HG03457 (cell line): Measurements from ENCODE around the gene FGF13.

Source experiments
- ATAC-seq: cut with Tn5 transposase; IDR thresholded peaks from one replicate; pipeline ENCODE4 v1.9.1; 2021; ENCODE audit warnings: moderate number of reproducible peaks; ENCODE audit not compliant: unreplicated experiment

The FGF13 gene

GRCh38 chrX:138711399-138712347 is at the start of gene FGF13:
FGF13 (minus strand) TSS chrX:138711717; CDS start chrX:138711003, 714 bp downstream.
- no peak for ATAC-seq

- ATAC-seq = no peak
These were observed 47.9 kb upstream of the FGF13 start for GRCh38 chrX:138759217-138759943.

GRCh38 chrX:138756234-138756633 is 44.7 kb upstream of the FGF13 start:
- ATAC-seq = no peak

GRCh38 chrX:138754861-138755260 is 43.3 kb upstream of the FGF13 start:
- no peak for ATAC-seq

- ATAC-seq = no peak
These were observed 37.0 kb upstream of the FGF13 start for GRCh38 chrX:138748480-138748879.

GRCh38 chrX:138745196-138745595 is 33.7 kb upstream of the FGF13 start:
- ATAC-seq = no peak

GRCh38 chrX:138742217-138742616 is 30.7 kb upstream of the FGF13 start:
- no peak for ATAC-seq

GRCh38 chrX:138740341-138740740 is 28.8 kb upstream of the FGF13 start:
- no peak for ATAC-seq

- ATAC-seq = no peak
These were observed 11.8 kb upstream of the FGF13 start for GRCh38 chrX:138723301-138723700.

- no peak for ATAC-seq
These were observed 7.9 kb upstream of the FGF13 start for GRCh38 chrX:138719396-138719795.

- no peak for ATAC-seq
These were observed 7.4 kb upstream of the FGF13 start for GRCh38 chrX:138718941-138719340.

GRCh38 chrX:138710866-138711341 is 613 bp downstream of the FGF13 start:
- ATAC-seq = no peak

GRCh38 chrX:138709886-138710791 is 1.4 kb downstream of the FGF13 start:
- ATAC-seq = no peak

- ATAC-seq = no peak
These were observed 3.2 kb downstream of the FGF13 start for GRCh38 chrX:138708268-138708667.

- no peak for ATAC-seq
These were observed 6.9 kb downstream of the FGF13 start for GRCh38 chrX:138704596-138704995.

GRCh38 chrX:138704101-138704500 is 7.4 kb downstream of the FGF13 start:
- ATAC-seq = no peak

- no peak for ATAC-seq
These were observed 18.9 kb downstream of the FGF13 start for GRCh38 chrX:138692591-138692990.

GRCh38 chrX:138691186-138691585 is 20.3 kb downstream of the FGF13 start:
- no peak for ATAC-seq

- ATAC-seq = no peak
These were observed 20.9 kb downstream of the FGF13 start for GRCh38 chrX:138690591-138690990.

- ATAC-seq = no peak
These were observed 27.9 kb downstream of the FGF13 start for GRCh38 chrX:138683600-138683999.

GRCh38 chrX:138669693-138670092 is 41.8 kb downstream of the FGF13 start:
- ATAC-seq = no peak
